Peyer's patch (tissue), 4 donors: ENCODE data around the gene LACC1. TPM values are rescaled to one million over a fixed set of nuclear protein-coding genes. Genes with fewer than 3 reads are reported as not detected.

ENCODE experiments used
- DNase-seq, 3 donors: peaks; one replicate each; pipeline ENCODE4 v3.0.0-alpha.2; 2017 to 2019
- H3K27ac ChIP-seq, 4 donors: fragments of 200-600 bp; sonication (generic); one replicate each; pipeline ENCODE4 v1.5.1; 2016 to 2019
- H3K27me3 ChIP-seq, 2 donors: fragments of 200-600 bp; sonication (generic); one replicate each; pipeline ENCODE4 v1.5.1; 2019
- H3K36me3 ChIP-seq, 3 donors: fragments of 200-600 bp; sonication (generic); one replicate each; pipeline ENCODE4 v1.5.1; 2016 to 2019
- H3K4me1 ChIP-seq, 4 donors: fragments of 200-600 bp; sonication (generic); one replicate each; pipeline ENCODE4 v1.5.1; 2016 to 2019
- H3K4me3 ChIP-seq, 4 donors: fragments of 200-600 bp; sonication (generic); 1 replicate in 3 of 4; 2 replicates in 1 of 4; pipeline ENCODE4 v1.5.1; 2016 to 2019; ENCODE audit warnings: mild to moderate bottlenecking in 1 of 4
- H3K9me3 ChIP-seq, 4 donors: fragments of 200-600 bp; sonication (generic); one replicate each; pipeline ENCODE4 v1.5.1; 2016 to 2019; ENCODE audit warnings: mild to moderate bottlenecking in 1 of 4
- POLR2A ChIP-seq, 2 donors: fragments of 450-650 bp; IDR thresholded peaks; one replicate each; pipeline ENCODE4 v1.5.1; 2017; ENCODE audit warnings: antibody characterized with exemption in 2 of 2, mild to moderate bottlenecking in 2 of 2, moderate library complexity in 2 of 2
- total RNA-seq, 4 donors: library from RNA; depleted of rRNA; stranded (reverse); fragments of >200 nt; gene quantifications; one replicate each; pipeline ENCODE4 v1.1.0, GENCODE V29; 2016
- TF ChIP-seq, protein P1 (sequence below), 6 experiments: fragments of 450-650 bp in 4 of 6; fragments of 200-600 bp in 2 of 6; sonication (generic) in 1 of 6; IDR thresholded peaks; one replicate each; pipeline ENCODE4 v1.5.1; 2017 to 2019; ENCODE audit warnings: antibody characterized with exemption in 6 of 6, mild to moderate bottlenecking in 3 of 6, moderate library complexity in 1 of 6

LACC1 gene
- total RNA-seq, 4 donors from 2014 or later, result 7.9 to 24.8 (median 17.4) TPM

DNA sequence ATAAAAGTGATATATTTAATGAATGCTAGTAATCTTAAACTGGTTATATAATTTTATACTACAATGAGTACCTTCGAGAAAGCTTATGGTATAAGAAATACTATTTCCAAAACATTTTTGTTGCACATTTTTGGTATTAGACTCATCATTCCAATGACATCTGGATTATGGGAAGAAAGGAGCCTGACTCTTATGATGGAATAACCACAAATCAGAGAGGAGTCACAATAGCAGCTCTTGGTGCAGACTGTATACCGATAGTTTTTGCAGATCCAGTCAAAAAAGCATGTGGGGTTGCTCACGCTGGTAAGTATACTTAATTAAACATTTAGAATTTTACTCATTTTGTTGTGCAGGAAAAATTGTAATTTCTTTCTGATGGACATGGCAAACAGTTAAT, 3.9 kb downstream of the LACC1 start:
- Histone ChIP-seq H3K27me3 (no peaks in the 10 kb centered on the region), H3K4me3 (no peak overlapping the region), H3K9me3 (no peaks in the 10 kb centered on the region), H3K4me1 (peaks cover 0 to 5% (median 2%) of the 10 kb centered on the region in 4 donors), H3K27ac (no peak overlapping the region), H3K36me3 (no peaks in the 10 kb centered on the region)
- no peak for TF ChIP-seq POLR2A (IDR thresholded peaks at IDR 0.05)
- TF ChIP-seq, protein P1, sequence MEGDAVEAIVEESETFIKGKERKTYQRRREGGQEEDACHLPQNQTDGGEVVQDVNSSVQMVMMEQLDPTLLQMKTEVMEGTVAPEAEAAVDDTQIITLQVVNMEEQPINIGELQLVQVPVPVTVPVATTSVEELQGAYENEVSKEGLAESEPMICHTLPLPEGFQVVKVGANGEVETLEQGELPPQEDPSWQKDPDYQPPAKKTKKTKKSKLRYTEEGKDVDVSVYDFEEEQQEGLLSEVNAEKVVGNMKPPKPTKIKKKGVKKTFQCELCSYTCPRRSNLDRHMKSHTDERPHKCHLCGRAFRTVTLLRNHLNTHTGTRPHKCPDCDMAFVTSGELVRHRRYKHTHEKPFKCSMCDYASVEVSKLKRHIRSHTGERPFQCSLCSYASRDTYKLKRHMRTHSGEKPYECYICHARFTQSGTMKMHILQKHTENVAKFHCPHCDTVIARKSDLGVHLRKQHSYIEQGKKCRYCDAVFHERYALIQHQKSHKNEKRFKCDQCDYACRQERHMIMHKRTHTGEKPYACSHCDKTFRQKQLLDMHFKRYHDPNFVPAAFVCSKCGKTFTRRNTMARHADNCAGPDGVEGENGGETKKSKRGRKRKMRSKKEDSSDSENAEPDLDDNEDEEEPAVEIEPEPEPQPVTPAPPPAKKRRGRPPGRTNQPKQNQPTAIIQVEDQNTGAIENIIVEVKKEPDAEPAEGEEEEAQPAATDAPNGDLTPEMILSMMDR (IDR thresholded peaks at IDR 0.05), result no peak
- no peak for DNase-seq

DNA sequence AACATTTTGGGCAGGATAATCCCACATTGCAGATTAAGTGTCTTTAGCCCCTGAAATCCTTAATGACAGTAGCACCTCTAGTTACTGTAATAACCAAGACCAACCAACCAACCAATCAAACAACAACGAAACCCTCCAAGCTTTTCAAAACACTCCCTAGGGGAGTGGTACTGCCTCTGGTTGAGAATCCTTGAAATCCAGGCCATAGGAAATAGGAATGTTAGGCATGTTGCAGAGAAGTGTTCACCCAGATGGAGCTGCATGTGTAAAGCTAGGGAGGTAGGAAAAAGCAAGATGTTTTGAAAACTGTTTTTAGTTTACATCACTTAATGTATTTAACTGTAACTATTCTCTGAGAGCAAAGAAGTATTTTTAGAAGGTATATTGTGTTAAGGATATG, 4.5 kb downstream of the LACC1 start:
- H3K27me3 ChIP-seq, result no peaks in the 10 kb centered on the region
- no peak for DNase-seq
- no peak overlapping the region for H3K4me3 ChIP-seq
- TF ChIP-seq, protein P1 (IDR thresholded peaks at IDR 0.05), result no peak
- no peak for TF ChIP-seq POLR2A (IDR thresholded peaks at IDR 0.05)
- no peak overlapping the region for H3K27ac ChIP-seq
- H3K36me3 ChIP-seq, result no peaks in the 10 kb centered on the region
- no peaks in the 10 kb centered on the region for H3K9me3 ChIP-seq
- H3K4me1 ChIP-seq, result peaks cover 0 to 4% (median 0%) of the 10 kb centered on the region in 4 donors

DNA sequence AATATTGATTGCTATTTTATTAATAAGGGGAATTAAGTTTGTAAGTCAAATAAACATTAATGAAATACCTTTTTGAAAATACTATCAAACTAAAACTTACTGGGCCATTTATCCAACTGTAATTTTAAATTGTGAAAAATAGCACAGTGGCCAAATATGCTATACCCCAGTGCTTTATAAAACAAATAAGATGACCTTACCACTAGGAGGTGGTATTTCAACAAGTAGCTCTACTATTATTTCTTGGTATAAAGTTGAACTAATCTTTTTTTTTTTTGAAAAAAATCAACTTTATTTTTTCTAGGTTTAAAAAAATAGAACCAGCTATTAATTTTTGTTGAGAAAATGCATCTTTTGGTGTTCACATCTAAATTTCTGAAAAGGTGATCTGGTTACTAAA, 14.7 kb downstream of the LACC1 start:
- Histone ChIP-seq H3K27ac (no peak overlapping the region), H3K27me3 (no peaks in the 10 kb centered on the region), H3K36me3 (peaks cover 0 to 17% (median 0%) of the 10 kb centered on the region in 3 donors), H3K9me3 (no peaks in the 10 kb centered on the region), H3K4me3 (no peak overlapping the region), H3K4me1 (no peaks in the 10 kb centered on the region)
- TF ChIP-seq, protein P1 (IDR thresholded peaks at IDR 0.05), result no peak
- TF ChIP-seq POLR2A (IDR thresholded peaks at IDR 0.05), result no peak
- DNase-seq, result no peak

DNA sequence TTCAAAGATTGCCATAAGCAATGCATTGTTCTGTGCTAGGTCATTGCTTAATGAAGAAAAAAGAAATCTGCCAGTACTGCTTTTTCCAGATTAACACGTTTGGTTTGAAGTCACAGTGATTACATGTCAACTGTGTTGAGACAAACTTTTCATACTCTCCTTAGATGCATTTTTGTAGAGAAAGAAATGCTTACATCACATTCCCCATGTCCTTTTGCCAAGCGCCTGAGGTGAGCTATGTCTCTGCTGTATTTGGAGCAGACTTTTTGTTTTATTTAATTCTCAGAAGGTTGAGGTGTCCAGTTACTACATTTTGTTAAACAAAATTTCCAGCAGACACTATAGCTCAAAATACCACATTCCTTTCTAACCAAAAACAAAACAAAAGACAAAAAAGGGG, 16.2 kb downstream of the LACC1 start:
- DNase-seq, result no peak
- no peak overlapping the region for H3K4me3 ChIP-seq
- H3K27me3 ChIP-seq, result no peaks in the 10 kb centered on the region
- peaks cover 0 to 14% (median 0%) of the 10 kb centered on the region in 3 donors for H3K36me3 ChIP-seq
- no peak overlapping the region for H3K27ac ChIP-seq
- no peaks in the 10 kb centered on the region for H3K4me1 ChIP-seq
- H3K9me3 ChIP-seq, result no peaks in the 10 kb centered on the region
- TF ChIP-seq, protein P1 (IDR thresholded peaks at IDR 0.05), result no peak
- no peak for TF ChIP-seq POLR2A (IDR thresholded peaks at IDR 0.05)

DNA sequence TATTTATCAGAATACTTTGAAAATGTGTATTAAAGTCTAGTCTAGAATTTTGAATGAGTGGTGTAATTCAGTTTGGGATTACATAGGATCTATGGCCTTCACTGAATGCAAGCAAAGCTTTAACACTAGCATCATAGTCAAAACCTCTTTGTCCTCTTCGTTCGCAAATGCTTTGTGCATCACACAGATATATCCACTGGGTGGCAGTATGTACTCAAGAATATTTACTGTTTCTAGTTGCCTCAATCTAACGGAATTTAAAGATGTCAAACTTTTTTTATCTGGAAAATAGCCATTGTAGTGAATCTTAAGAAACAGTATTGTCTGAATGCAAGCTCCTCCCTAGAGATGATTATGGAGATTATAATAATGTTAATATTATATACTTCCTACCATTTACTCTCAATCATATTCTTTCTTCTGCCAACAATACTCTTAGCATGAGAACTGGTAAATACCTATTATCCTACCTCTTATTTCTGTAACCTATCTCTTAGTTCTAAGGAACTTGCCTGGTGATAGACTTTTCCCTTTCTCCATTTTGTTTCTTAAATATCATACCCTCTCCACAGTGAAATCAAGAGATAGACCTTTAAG, 25.8 kb downstream of the LACC1 start:
- Histone ChIP-seq H3K4me1 (no peaks in the 10 kb centered on the region), H3K9me3 (no peaks in the 10 kb centered on the region), H3K27me3 (no peaks in the 10 kb centered on the region), H3K36me3 (no peaks in the 10 kb centered on the region), H3K27ac (no peak overlapping the region), H3K4me3 (no peak overlapping the region)
- DNase-seq, result no peak
- TF ChIP-seq, protein P1 (IDR thresholded peaks at IDR 0.05), result peak; percentile 28 to 95 (median 90)
- no peak for TF ChIP-seq POLR2A (IDR thresholded peaks at IDR 0.05)
